ENCODE results near the gene SYT2.

- TF ChIP-seq TCF12 (IDR thresholded peaks at IDR 0.05; ENCODE audit: low read depth): no peak
- TF ChIP-seq RAD21 (IDR thresholded peaks at IDR 0.05; ENCODE audit: low read depth): no peak
- TF ChIP-seq CREB1 (IDR thresholded peaks at IDR 0.05; ENCODE audit: low read depth): no peak
- TF ChIP-seq YY1 (IDR thresholded peaks at IDR 0.05; ENCODE audit: low read depth): no peak
- TF ChIP-seq USF1 (IDR thresholded peaks at IDR 0.05): no peak
- no peak for TF ChIP-seq TAF1 (IDR thresholded peaks at IDR 0.05; ENCODE audit: low read depth)
Measured at GRCh38 chr1:202745323-202745888, 35.2 kb upstream of the SYT2 start.
